Head of caudate nucleus (tissue), 42 donors: ENCODE data around the gene FAM171A1.
"Not testable (repeated sequence)": the region's sequence is repeated elsewhere in the genome, so short reads cannot be mapped to it uniquely, and the experiment has no call there.

Source experiments
- DNase-seq, 42 donors: peaks; one replicate each; pipeline versions ENCODE4 v3.0.0 to v3.0.0-alpha.2; 2020 to 2021; ENCODE audit warnings: mixed read lengths in 7 of 42
- intact Hi-C: fragments of 100-400 bp; cut with DNase I; formaldehyde crosslinking; loops from one replicate; pipeline ENCODE4 v1.15.0; 2022

FAM171A1 gene

DNA sequence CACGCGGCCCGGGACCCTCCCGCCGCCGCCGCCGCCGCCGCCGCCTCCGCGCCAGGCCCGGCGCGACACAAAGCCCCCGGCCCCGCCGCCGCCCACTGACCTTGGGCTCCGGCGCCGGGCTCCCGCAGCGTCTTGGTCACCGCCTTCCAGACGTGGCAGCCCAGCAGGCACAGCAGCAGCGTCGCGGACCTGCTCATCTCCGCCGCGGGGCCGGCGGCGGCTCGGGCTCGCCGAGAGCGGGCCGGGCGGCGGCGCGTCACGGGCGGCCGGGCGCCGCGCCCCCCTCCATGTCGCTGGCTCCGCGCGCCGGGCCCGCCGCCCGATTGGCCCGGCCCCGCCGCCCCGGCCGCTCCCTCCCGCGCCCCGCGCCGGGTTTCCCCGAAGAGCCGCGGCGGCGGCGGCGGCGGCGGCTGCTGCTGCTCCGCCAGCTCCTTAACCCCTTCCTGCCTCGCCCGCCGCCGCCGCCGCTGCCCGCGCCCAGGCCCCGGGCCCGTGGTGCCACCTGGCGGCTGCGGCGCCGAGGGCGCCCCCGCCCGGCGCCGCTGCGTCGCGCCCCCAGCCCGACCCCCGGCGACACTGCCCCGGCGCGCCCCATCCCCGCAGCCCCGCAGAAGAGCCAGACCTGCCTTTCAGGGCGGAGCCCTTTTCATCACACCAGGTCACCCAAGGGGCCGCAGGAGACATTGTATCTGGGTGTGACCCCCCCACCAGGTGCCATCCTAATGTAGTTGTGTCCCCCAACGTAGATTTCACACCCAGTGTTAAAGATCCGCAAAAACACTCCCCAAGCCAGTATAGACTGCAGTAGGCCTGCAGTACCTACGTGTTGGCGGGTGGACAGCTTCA is at the start of gene FAM171A1:
Gene FAM171A1 (minus strand): TSS at position 434 of the 846 bp plus-strand sequence. CDS start 237 bp downstream, at position 197.
- peak in 39 of 42 donors; percentile 50 to 90 (median 76) for DNase-seq
- intact Hi-C loops: loop anchor here (5.0 kb wide), 1 partner anchor 114 kb away; no protein-coding TSS in a partner anchor

- DNase-seq: no peak
- intact Hi-C loops: no loop called here
Measured at GRCh38 chr10:15420858-15421257, 49.8 kb upstream of the FAM171A1 start.

DNA sequence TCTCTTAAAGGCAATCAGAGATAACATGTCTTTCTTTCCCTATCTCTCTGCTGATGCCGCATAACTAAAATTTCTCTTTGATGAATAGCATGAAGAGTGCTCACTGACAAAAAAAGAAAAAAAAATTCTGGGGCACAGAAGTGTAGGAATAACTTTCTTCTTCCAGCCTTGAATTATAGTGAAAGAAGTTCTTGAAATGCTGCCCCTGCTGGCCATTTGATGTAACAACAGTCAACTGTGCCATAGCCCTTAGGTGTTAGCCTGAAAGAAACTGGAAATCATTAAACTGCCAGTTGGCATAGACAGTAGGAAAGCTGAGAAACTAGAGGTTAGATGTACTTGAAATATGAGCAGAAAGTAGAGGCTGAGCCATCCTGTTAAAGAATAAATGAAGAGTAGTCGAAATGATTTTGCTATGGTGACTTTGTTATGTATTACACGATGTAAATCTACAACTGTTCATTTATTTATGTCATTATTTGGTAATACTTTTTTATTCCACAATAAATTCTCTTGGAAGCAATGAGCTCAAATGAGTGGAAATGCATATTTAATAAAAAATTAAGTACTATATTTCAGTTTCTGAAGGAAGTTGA is 48.3 kb upstream of the FAM171A1 start:
- intact Hi-C loops: no loop called here

DNA sequence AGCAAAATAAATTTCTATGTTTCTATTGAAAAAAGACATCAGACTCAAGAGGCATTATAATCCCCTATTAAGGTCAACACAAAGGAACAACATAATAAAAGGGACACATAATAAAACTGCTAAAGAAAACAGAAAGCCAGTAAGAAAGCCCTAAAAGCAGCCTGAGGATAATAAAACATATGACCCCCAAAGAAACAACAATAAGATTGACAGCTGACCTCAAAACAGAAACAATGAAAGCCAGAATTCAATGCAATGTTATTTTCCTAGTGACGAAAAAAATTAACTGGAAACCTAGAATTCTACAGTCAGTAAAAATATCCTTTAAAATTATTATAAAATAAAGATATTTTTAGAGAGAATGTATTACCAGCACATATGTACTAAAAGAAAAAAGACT is 44.9 kb upstream of the FAM171A1 start:
- intact Hi-C loops: no loop called here
- no peak for DNase-seq

More for the DNA sequence above, 48.3 kb upstream of the FAM171A1 start:
- peak in 39 of 42 donors; percentile 17 to 85 (median 58) for DNase-seq

DNA sequence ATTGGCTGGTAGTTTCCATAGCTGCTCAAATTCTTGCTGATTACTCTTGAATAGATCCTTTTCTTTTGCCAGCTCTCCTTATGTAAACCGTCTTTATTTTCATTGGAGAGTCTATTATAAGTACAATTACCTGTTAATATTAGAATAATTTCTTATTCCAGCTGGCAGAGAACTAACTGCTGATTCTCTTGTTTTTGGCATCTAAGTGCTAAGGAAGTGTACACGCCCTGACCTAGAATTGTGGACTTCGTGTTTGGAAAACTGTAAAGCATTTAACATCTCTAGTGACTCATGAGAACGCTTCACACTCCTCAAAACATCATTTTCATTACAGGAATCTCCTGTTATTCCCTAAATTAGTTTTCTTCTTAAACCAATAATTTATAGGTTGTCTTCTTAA is 39.9 kb upstream of the FAM171A1 start:
- no peak for DNase-seq
- intact Hi-C loops: no loop called here

GRCh38 chr10:15409350-15409749 is 38.3 kb upstream of the FAM171A1 start:
- intact Hi-C loops: not testable (repeated sequence)

GRCh38 chr10:15408557-15408956 is 37.5 kb upstream of the FAM171A1 start:
- no peak for DNase-seq
- intact Hi-C loops: no loop called here

More at GRCh38 chr10:15409350-15409749, 38.3 kb upstream of the FAM171A1 start:
- not testable (repeated sequence) for DNase-seq

GRCh38 chr10:15405319-15405718 is 34.2 kb upstream of the FAM171A1 start:
- no peak for DNase-seq
- intact Hi-C loops: no loop called here

- intact Hi-C loops: no loop called here
- no peak for DNase-seq
Measured at GRCh38 chr10:15401382-15401781, 30.3 kb upstream of the FAM171A1 start.

- intact Hi-C loops, DNase-seq: not testable (repeated sequence)
Measured at GRCh38 chr10:15400461-15400860, 29.4 kb upstream of the FAM171A1 start.

GRCh38 chr10:15399060-15399661 is 28.1 kb upstream of the FAM171A1 start:
- intact Hi-C loops: no loop called here

GRCh38 chr10:15395935-15396334 is 24.8 kb upstream of the FAM171A1 start:
- intact Hi-C loops: no loop called here
- DNase-seq: no peak

More at GRCh38 chr10:15399060-15399661, 28.1 kb upstream of the FAM171A1 start:
- DNase-seq: no peak

- intact Hi-C loops: no loop called here
- no peak for DNase-seq
Measured at GRCh38 chr10:15393139-15393825, 22.2 kb upstream of the FAM171A1 start.

- no peak for DNase-seq
- intact Hi-C loops: no loop called here
Measured at GRCh38 chr10:15391491-15391890, 20.4 kb upstream of the FAM171A1 start.

GRCh38 chr10:15388172-15388571 is 17.1 kb upstream of the FAM171A1 start:
- DNase-seq, intact Hi-C loops: not testable (repeated sequence)

GRCh38 chr10:15387021-15387420 is 15.9 kb upstream of the FAM171A1 start:
- no peak for DNase-seq
- intact Hi-C loops: no loop called here

DNA sequence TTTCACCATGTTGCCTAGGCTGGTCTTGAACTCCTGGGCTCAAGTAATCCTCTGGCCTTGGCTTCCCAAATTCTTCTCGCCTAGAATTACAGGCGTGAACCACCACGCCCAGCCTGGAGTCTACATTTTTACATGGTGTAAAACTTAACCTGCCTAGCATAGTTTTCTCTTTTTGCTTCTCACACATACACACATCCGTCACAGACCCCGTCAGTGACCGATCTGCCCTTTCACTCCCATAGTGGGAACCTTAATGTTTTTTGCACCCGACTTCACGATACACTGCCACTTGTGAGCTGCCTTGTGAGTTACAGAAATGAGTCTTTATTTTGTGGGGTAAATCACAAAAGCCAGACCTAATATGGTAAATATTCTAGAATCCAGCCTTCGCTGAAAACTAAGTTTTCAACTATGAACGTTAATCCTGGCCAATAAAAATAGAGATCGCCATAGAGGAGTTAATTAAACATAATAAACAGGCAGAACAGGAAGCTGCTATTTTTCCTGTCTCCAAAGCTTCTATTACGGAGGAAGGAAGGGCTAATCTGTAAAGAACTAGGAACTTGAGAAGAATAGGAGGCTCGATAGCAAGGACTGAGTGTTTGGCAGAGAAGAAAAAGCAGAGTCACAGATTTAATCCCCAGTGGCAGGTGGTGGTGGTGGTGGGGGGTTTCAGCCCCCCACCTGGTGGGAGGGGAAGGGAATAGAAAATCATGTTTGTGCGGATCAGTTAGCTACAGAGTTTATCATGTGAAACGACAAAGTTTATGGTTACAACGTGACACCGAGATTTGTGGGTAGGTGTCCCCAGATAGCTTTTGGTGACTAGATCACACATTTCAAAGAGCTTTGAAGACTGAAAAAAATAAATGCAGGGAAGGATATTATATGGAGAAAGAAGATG is 14.7 kb upstream of the FAM171A1 start:
- intact Hi-C loops: no loop called here
- DNase-seq: no peak

- DNase-seq: no peak
- intact Hi-C loops: no loop called here
Measured at GRCh38 chr10:15381420-15381819, 10.3 kb upstream of the FAM171A1 start.
